Measurements from ENCODE around the gene NFASC.

Gene NFASC

GRCh38 chr1:204887846-204888245 is 17.2 kb downstream of the NFASC start:
- no peak for DNase-seq (ENCODE audit: extremely low read depth in 1 of 2, low read depth in 1 of 2)

- DNase-seq (ENCODE audit: extremely low read depth in 1 of 2, low read depth in 1 of 2): no peak
Observed at GRCh38 chr1:204888294-204888693, 17.6 kb downstream of the NFASC start.

- no peak for DNase-seq (ENCODE audit: extremely low read depth in 1 of 2, low read depth in 1 of 2)
Observed at GRCh38 chr1:204889681-204890383, 19.2 kb downstream of the NFASC start.

- DNase-seq (ENCODE audit: extremely low read depth in 1 of 2, low read depth in 1 of 2): no peak
Observed at GRCh38 chr1:204891860-204892259, 21.2 kb downstream of the NFASC start.

- no peak for DNase-seq (ENCODE audit: extremely low read depth in 1 of 2, low read depth in 1 of 2)
Observed at GRCh38 chr1:204894031-204894430, 23.4 kb downstream of the NFASC start.

- no peak for DNase-seq (ENCODE audit: extremely low read depth in 1 of 2, low read depth in 1 of 2)
Observed at GRCh38 chr1:204894606-204895005, 23.9 kb downstream of the NFASC start.

GRCh38 chr1:204896023-204896422 is 25.4 kb downstream of the NFASC start:
- no peak for DNase-seq (ENCODE audit: extremely low read depth in 1 of 2, low read depth in 1 of 2)

GRCh38 chr1:204896787-204897469 is 26.3 kb downstream of the NFASC start:
- DNase-seq (ENCODE audit: extremely low read depth in 1 of 2, low read depth in 1 of 2): no peak

GRCh38 chr1:204900721-204901120 is 30.1 kb downstream of the NFASC start:
- DNase-seq (ENCODE audit: extremely low read depth in 1 of 2, low read depth in 1 of 2): no peak

GRCh38 chr1:204902671-204903070 is 32.0 kb downstream of the NFASC start:
- DNase-seq (ENCODE audit: extremely low read depth in 1 of 2, low read depth in 1 of 2): no peak

GRCh38 chr1:204904228-204904810 is 33.7 kb downstream of the NFASC start:
- DNase-seq (ENCODE audit: extremely low read depth in 1 of 2, low read depth in 1 of 2): no peak

- no peak for DNase-seq (ENCODE audit: extremely low read depth in 1 of 2, low read depth in 1 of 2)
Observed at GRCh38 chr1:204909109-204909508, 38.4 kb downstream of the NFASC start.

GRCh38 chr1:204915861-204916495 is 45.3 kb downstream of the NFASC start:
- DNase-seq (ENCODE audit: extremely low read depth in 1 of 2, low read depth in 1 of 2): no peak

GRCh38 chr1:204917802-204918201 is 47.1 kb downstream of the NFASC start:
- DNase-seq (ENCODE audit: extremely low read depth in 1 of 2, low read depth in 1 of 2): no peak

- no peak for DNase-seq (ENCODE audit: extremely low read depth in 1 of 2, low read depth in 1 of 2)
Observed at GRCh38 chr1:204920511-204920910, 49.8 kb downstream of the NFASC start.

- no peak for DNase-seq (ENCODE audit: extremely low read depth in 1 of 2, low read depth in 1 of 2)
Observed at GRCh38 chr1:204920967-204921366, 50.3 kb downstream of the NFASC start.

GRCh38 chr1:204921855-204922516 is 51.3 kb downstream of the NFASC start:
- DNase-seq (ENCODE audit: extremely low read depth in 1 of 2, low read depth in 1 of 2): no peak

GRCh38 chr1:204923201-204923600 is 52.5 kb downstream of the NFASC start:
- DNase-seq (ENCODE audit: extremely low read depth in 1 of 2, low read depth in 1 of 2): no peak

GRCh38 chr1:204923626-204924012 is 53.0 kb downstream of the NFASC start:
- DNase-seq (ENCODE audit: extremely low read depth in 1 of 2, low read depth in 1 of 2): no peak

GRCh38 chr1:204924013-204924759 is 53.5 kb downstream of the NFASC start:
- no peak for DNase-seq (ENCODE audit: extremely low read depth in 1 of 2, low read depth in 1 of 2)

GRCh38 chr1:204925701-204926100 is 55.0 kb downstream of the NFASC start:
- DNase-seq (ENCODE audit: extremely low read depth in 1 of 2, low read depth in 1 of 2): no peak

Data from stimulated activated CD8-positive, alpha-beta memory T cell treated with anti-CD3 and anti-CD28 coated beads, Interleukin-7, amount 100 ng/mL, for 48 hours (primary cell).